ENCODE measurements around the gene CTSF. TPM values are rescaled to one million over a fixed set of nuclear protein-coding genes. Genes with fewer than 3 reads are reported as not detected.

The CTSF gene
- total RNA-seq, 1 experiment from 2014 or later = 0.98 TPM

DNA sequence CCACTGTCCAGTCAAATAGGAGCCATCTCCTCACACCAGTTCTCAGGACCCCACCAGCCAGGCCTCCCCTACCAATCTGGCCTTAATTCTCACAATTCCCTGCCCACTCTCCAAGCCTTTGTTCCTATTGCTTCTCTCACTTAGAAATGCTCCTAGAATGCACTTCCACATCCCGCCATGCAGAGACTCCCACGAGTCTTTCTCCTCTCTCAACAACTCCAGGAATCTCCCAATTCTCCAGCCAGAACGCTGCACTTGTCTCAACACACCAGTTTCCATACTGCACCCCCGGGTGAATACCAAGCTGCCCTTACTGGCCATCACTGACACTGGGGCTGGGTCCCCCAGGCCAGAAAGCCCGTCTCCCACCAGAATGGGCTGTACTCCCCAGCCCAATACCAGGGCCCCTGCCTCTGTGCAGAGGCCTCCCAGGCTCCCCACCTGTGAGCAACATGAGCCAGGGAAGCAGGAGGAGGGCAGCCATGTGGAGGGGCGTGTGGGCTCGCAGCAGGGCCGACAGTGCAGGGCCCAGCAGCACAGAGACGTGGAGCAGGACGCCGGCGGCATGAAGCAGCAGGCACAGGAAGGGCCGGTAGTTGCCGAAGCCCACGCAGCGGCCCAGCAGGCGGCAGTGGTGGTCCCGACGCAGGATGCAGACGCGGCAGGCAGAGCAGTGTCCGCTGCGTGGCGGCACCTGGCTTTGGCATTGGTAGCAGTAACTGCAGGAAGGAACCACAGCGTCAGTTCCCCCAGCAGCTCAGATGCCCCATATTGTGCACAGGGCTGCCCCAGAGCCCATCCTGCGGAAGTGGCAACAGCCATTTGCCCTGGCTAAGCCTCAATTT, 24.9 kb downstream of the CTSF start:
- H3K27ac ChIP-seq (ENCODE audit: insufficient read length, low read depth, low read length) = no peak overlapping the region
- H3K14ac ChIP-seq (ENCODE audit: insufficient read depth, low read length) = no peak overlapping the region
- H3T11ph ChIP-seq (ENCODE audit: low read length) = no peak overlapping the region
- Mint-ChIP-seq H3K36me3 (ENCODE audit: insufficient read depth in 1 of 3, low read depth in 3 of 3) (peaks cover 0 to 28% (median 24%) of the 10 kb centered on the region in 3 experiments), H3K27ac (peak overlapping the region; percentile 1 to 53 (median 13); a peak in 5 of 7 replicates), H3K4me1 (peaks cover 34 to 35% of the 10 kb centered on the region in 2 experiments), H3K27me3 (ENCODE audit: low read depth) (no peaks in the 10 kb centered on the region; the same call in none of the 2 replicates), H3K4me3 (peak overlapping the region in 1 of 2 experiments; percentile 11; a peak in 2 of 5 replicates), H3K9me3 (no peaks in the 10 kb centered on the region)
- DNase-seq = peak; percentile 87
- H4K91ac ChIP-seq (ENCODE audit: insufficient read length, low read depth, low read length) = no peak overlapping the region
- H3K79me1 ChIP-seq (ENCODE audit: insufficient read depth, low read depth, low read length, poor library complexity, severe bottlenecking) = no peaks in the 10 kb centered on the region
- H2AFZ ChIP-seq (ENCODE audit: low read length) = no peak overlapping the region
- H3K4me1 ChIP-seq (ENCODE audit: insufficient read depth, low read length) = no peaks in the 10 kb centered on the region; the same call in 1 of the 2 replicates
- no peak overlapping the region for H2BK12ac ChIP-seq (ENCODE audit: insufficient read length, low read depth, low read length)
- no peak overlapping the region for H3K4ac ChIP-seq (ENCODE audit: low read depth, low read length)
- no peaks in the 10 kb centered on the region for H3K9me3 ChIP-seq (ENCODE audit: control insufficient read depth, low read depth, low read length)
- no peak overlapping the region for H3K23ac ChIP-seq (ENCODE audit: insufficient read length, low read depth, low read length)
- peak; percentile 36; the same call in 1 of the 3 replicates for TF ChIP-seq CTCF (conservative IDR thresholded peaks at IDR 0.05)
- no peaks in the 10 kb centered on the region for H4K20me1 ChIP-seq (ENCODE audit: control insufficient read depth, insufficient read depth, insufficient read length)
- no peak overlapping the region for H2AK5ac ChIP-seq (ENCODE audit: insufficient read length, low read length)
- H2BK20ac ChIP-seq (ENCODE audit: low read depth, low read length, poor library complexity, severe bottlenecking) = no peak overlapping the region
- H3K23me2 ChIP-seq (ENCODE audit: insufficient read length, low read depth, low read length, poor library complexity, severe bottlenecking) = no peaks in the 10 kb centered on the region
- WGBS (ENCODE audit: extremely low coverage, insufficient read length, low lambda C conversion rate) = no CpG with 5 or more reads among the region's 26 CpGs
- H2BK15ac ChIP-seq (ENCODE audit: low read depth, low read length) = no peak overlapping the region
- no peak overlapping the region for H2BK120ac ChIP-seq (ENCODE audit: low read depth, low read length, poor library complexity, severe bottlenecking)
- H3K79me2 ChIP-seq (ENCODE audit: insufficient read depth, low read length) = no peaks in the 10 kb centered on the region
- no peak overlapping the region for H3K56ac ChIP-seq (ENCODE audit: insufficient read length, low read depth, low read length)
- no peak overlapping the region for H3K4me2 ChIP-seq (ENCODE audit: insufficient read depth, insufficient read length, low read length)
- no peaks in the 10 kb centered on the region for H3K27me3 ChIP-seq (ENCODE audit: insufficient read depth, low read length)
- no peak overlapping the region for H2BK5ac ChIP-seq (ENCODE audit: insufficient read length, low read length)
- H3K9ac ChIP-seq (ENCODE audit: extremely low read depth, insufficient read length, low read length) = no peak overlapping the region
- no peak overlapping the region for H3K18ac ChIP-seq (ENCODE audit: insufficient read length, low read depth, low read length)
- no peak overlapping the region for H4K5ac ChIP-seq (ENCODE audit: insufficient read length, low read depth, low read length)
- no peak overlapping the region for H4K8ac ChIP-seq (replicated peaks; ENCODE audit: insufficient read length, low read depth, low read length)
